GM23338 (cell line): Measurements from ENCODE around the gene CD63. TPM values are rescaled to one million over a fixed set of nuclear protein-coding genes. Genes with fewer than 3 reads are reported as not detected.

Experiments used
- ATAC-seq: fragments of 200-7000 bp; cut with Tn5 transposase; 3 replicates; pipeline ENCODE4 v1.9.1; 2020
- DNase-seq: peaks from one replicate; pipeline ENCODE4 v3.0.0-alpha.2; 2015; ENCODE audit warnings: low spot score
- H2AFZ ChIP-seq: fragments of 200-600 bp; sonication (generic); 2 replicates; pipeline ENCODE4 v1.8.0; 2016; ENCODE audit warnings: antibody characterized with exemption, mild to moderate bottlenecking, moderate library complexity
- H3F3A ChIP-seq: fragments of 200-600 bp; sonication (generic); replicated peaks from 2 replicates; pipeline ENCODE4 v1.8.0; 2017; ENCODE audit warnings: antibody characterized with exemption, mixed run types, low read depth
- H3K27ac ChIP-seq: fragments of 200-600 bp; sonication (generic); 2 replicates; pipeline ENCODE4 v1.6.1; 2016; ENCODE audit warnings: low read depth
- H3K27me3 ChIP-seq: fragments of 200-600 bp; sonication (generic); 2 replicates; pipeline ENCODE4 v1.8.0; 2016; ENCODE audit warnings: mild to moderate bottlenecking, mixed run types, moderate library complexity; ENCODE audit not compliant: insufficient read depth
- H3K36me3 ChIP-seq: fragments of 200-600 bp; sonication (generic); 2 replicates; pipeline ENCODE4 v1.8.0; 2016; ENCODE audit warnings: mild to moderate bottlenecking; ENCODE audit not compliant: insufficient read depth
- H3K4me1 ChIP-seq: fragments of 200-600 bp; sonication (generic); 2 replicates; pipeline ENCODE4 v1.8.0; 2016; ENCODE audit warnings: mild to moderate bottlenecking, moderate library complexity; ENCODE audit not compliant: insufficient read depth
- H3K4me2 ChIP-seq: fragments of 200-600 bp; sonication (generic); 2 replicates; pipeline ENCODE4 v1.7.1; 2017; ENCODE audit warnings: mixed run types
- H3K4me3 ChIP-seq: fragments of 200-600 bp; sonication (generic); 2 replicates; pipeline ENCODE4 v1.6.1; 2016; ENCODE audit warnings: mixed run types
- H3K79me2 ChIP-seq: fragments of 200-600 bp; sonication (generic); replicated peaks from 2 replicates; pipeline ENCODE4 v1.8.0; 2017; ENCODE audit warnings: mild to moderate bottlenecking; ENCODE audit not compliant: insufficient read depth
- H3K9me2 ChIP-seq: fragments of 200-600 bp; sonication (generic); 2 replicates; pipeline ENCODE4 v1.8.0; 2017; ENCODE audit not compliant: insufficient read depth
- H4K20me1 ChIP-seq: fragments of 200-600 bp; sonication (generic); replicated peaks from 2 replicates; pipeline ENCODE4 v1.8.0; 2017; ENCODE audit warnings: mild to moderate bottlenecking; ENCODE audit not compliant: insufficient read depth
- H3K27ac Mint-ChIP-seq: 2 replicates; pipeline ENCODE4 v1.8.0; 2020; ENCODE audit warnings: inconsistent platforms, mild to moderate bottlenecking, moderate library complexity, mixed read lengths
- H3K27me3 Mint-ChIP-seq: 3 replicates; pipeline ENCODE4 v1.8.0; 2022; ENCODE audit warnings: low read depth, mild to moderate bottlenecking, moderate library complexity, mixed read lengths, inconsistent platforms; ENCODE audit not compliant: insufficient read depth, poor library complexity
- H3K36me3 Mint-ChIP-seq: 3 replicates; pipeline ENCODE4 v1.8.0; 2021; ENCODE audit warnings: low read depth, mild to moderate bottlenecking, inconsistent platforms, moderate library complexity, mixed read lengths
- H3K4me1 Mint-ChIP-seq: 3 replicates; pipeline ENCODE4 v1.8.0; 2020; ENCODE audit warnings: mild to moderate bottlenecking, inconsistent platforms, mixed read lengths
- H3K4me3 Mint-ChIP-seq: 3 replicates; pipeline ENCODE4 v1.8.0; 2021; ENCODE audit warnings: moderate library complexity, mild to moderate bottlenecking, inconsistent platforms, mixed read lengths
- H3K9me3 Mint-ChIP-seq: 3 replicates; pipeline ENCODE4 v1.8.0; 2020; ENCODE audit warnings: moderate library complexity, mild to moderate bottlenecking, inconsistent platforms, mixed read lengths
- CREB1 ChIP-seq: fragments of 250-450 bp; sonication (Bioruptor Pico); IDR thresholded peaks from 2 replicates; pipeline ENCODE4 v1.5.0; 2020; ENCODE audit warnings: low read depth, mild to moderate bottlenecking, moderate library complexity
- EZH2 ChIP-seq: fragments of 200-600 bp; sonication (generic); IDR thresholded peaks from one replicate; pipeline ENCODE4 v1.8.0; 2017; ENCODE audit warnings: antibody characterized with exemption, mild to moderate bottlenecking, low read depth; ENCODE audit not compliant: unreplicated experiment
- NANOG ChIP-seq: IDR thresholded peaks from 2 replicates; pipeline ENCODE4 v1.6.1; 2016; ENCODE audit warnings: antibody characterized with exemption, borderline replicate concordance
- POLR2AphosphoS5 ChIP-seq: IDR thresholded peaks from 2 replicates; pipeline ENCODE4 v1.6.1; 2016; ENCODE audit warnings: antibody characterized with exemption, low read depth
- STAT1 ChIP-seq: IDR thresholded peaks from one replicate; pipeline ENCODE4 v1.6.1; 2016; ENCODE audit warnings: antibody characterized with exemption; ENCODE audit not compliant: unreplicated experiment
- ZNF114 ChIP-seq: fragments of 250-450 bp; sonication (Bioruptor Pico); IDR thresholded peaks from 2 replicates; pipeline ENCODE4 v1.5.0; 2020; ENCODE audit warnings: mild to moderate bottlenecking, moderate library complexity
- polyA plus RNA-seq: library from polyadenylated mRNA; unstranded; fragments of >200 nt; fragmentation: Nextera tagmentation; extraction: Ambion mirVana; gene quantifications from 2 replicates; pipeline ENCODE4 v1.2.1, GENCODE V29; 2016
- total RNA-seq: library from RNA; depleted of rRNA; stranded (reverse); fragments of >200 nt; shearing (Covaris generic); gene quantifications from 2 replicates; pipeline ENCODE4 v1.2.3, GENCODE V29; 2014
- TF ChIP-seq, protein P1 (sequence below), 2 experiments: fragments of 200-600 bp in 1 of 2; sonication (generic) in 1 of 2; conservative IDR thresholded peaks; 2 replicates each; pipeline versions ENCODE4 v1.5.1 to v1.6.1; 2016 to 2017; ENCODE audit warnings: antibody characterized with exemption in 2 of 2, low read depth in 2 of 2, mild to moderate bottlenecking in 2 of 2, moderate library complexity in 1 of 2
- TF ChIP-seq, protein P2 (sequence below): fragments of 250-450 bp; sonication (Bioruptor Pico); IDR thresholded peaks from 2 replicates; pipeline ENCODE4 v1.5.0; 2020; ENCODE audit warnings: mild to moderate bottlenecking, moderate library complexity
- TF ChIP-seq, protein P3 (sequence below): IDR thresholded peaks from one replicate; pipeline ENCODE4 v1.6.1; 2018; ENCODE audit warnings: antibody characterized with exemption; ENCODE audit not compliant: unreplicated experiment

The CD63 gene
- total and polyA plus RNA-seq, 2 experiments from 2014 or later, result 294 to 685 TPM

DNA sequence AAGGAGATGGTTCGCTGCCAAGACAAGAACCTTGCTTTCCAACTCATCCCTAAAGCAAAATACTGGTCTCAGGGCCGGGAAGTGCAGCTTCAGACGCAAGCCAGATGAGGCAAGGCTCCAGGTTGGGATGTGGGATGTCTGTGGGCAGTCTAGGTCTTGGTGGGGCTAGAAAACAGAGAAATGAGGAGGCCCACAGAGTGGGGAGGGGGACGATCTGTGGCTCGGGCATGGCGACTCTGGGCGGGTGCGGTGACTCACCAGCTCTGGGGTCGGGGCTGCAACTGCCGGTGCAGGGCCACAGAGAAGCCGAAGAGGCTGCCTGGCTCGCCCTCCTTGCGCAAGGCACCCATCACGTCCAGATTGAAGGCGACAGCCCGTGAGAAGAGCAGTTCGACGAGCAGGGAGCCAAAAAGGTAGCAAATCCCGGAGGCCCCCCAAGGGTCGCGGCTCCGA, 21.6 kb downstream of the CD63 start:
- H3K27ac Mint-ChIP-seq, result no peak overlapping the region
- no peak overlapping the region for H3K27ac ChIP-seq

More for the DNA sequence above, 21.6 kb downstream of the CD63 start:
- H3K27me3 Mint-ChIP-seq, result peaks cover 20% of the 10 kb centered on the region
- H3K9me3 Mint-ChIP-seq, result no peaks in the 10 kb centered on the region
- ATAC-seq (peak; percentile 36), DNase-seq (peak; percentile 66)
- Histone ChIP-seq H4K20me1 (peaks cover 3% of the 10 kb centered on the region; the same call in 1 of the 2 replicates), H3K4me2 (peak overlapping the region; percentile 98), H3K27me3 (peaks cover 14% of the 10 kb centered on the region; the same call in 1 of the 2 replicates), H3K4me1 (peaks cover 26% of the 10 kb centered on the region), H2AFZ (peak overlapping the region; percentile 95), H3K79me2 (peaks cover 28% of the 10 kb centered on the region), H3K9me2 (no peaks in the 10 kb centered on the region), H3F3A (peaks cover 7% of the 10 kb centered on the region; the same call in 1 of the 2 replicates), H3K4me3 (peak overlapping the region; percentile 97), H3K36me3 (no peaks in the 10 kb centered on the region)
- no peak for TF ChIP-seq NANOG
- no peak for TF ChIP-seq ZNF114
- TF ChIP-seq CREB1 (CRISPR knock-in tag), result no peak
- TF ChIP-seq POLR2AphosphoS5, result no peak
- TF ChIP-seq, protein P1, sequence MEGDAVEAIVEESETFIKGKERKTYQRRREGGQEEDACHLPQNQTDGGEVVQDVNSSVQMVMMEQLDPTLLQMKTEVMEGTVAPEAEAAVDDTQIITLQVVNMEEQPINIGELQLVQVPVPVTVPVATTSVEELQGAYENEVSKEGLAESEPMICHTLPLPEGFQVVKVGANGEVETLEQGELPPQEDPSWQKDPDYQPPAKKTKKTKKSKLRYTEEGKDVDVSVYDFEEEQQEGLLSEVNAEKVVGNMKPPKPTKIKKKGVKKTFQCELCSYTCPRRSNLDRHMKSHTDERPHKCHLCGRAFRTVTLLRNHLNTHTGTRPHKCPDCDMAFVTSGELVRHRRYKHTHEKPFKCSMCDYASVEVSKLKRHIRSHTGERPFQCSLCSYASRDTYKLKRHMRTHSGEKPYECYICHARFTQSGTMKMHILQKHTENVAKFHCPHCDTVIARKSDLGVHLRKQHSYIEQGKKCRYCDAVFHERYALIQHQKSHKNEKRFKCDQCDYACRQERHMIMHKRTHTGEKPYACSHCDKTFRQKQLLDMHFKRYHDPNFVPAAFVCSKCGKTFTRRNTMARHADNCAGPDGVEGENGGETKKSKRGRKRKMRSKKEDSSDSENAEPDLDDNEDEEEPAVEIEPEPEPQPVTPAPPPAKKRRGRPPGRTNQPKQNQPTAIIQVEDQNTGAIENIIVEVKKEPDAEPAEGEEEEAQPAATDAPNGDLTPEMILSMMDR (conservative IDR thresholded peaks at IDR 0.05; ENCODE audit: low read depth in 2 of 2), result no peak
- TF ChIP-seq, protein P2, sequence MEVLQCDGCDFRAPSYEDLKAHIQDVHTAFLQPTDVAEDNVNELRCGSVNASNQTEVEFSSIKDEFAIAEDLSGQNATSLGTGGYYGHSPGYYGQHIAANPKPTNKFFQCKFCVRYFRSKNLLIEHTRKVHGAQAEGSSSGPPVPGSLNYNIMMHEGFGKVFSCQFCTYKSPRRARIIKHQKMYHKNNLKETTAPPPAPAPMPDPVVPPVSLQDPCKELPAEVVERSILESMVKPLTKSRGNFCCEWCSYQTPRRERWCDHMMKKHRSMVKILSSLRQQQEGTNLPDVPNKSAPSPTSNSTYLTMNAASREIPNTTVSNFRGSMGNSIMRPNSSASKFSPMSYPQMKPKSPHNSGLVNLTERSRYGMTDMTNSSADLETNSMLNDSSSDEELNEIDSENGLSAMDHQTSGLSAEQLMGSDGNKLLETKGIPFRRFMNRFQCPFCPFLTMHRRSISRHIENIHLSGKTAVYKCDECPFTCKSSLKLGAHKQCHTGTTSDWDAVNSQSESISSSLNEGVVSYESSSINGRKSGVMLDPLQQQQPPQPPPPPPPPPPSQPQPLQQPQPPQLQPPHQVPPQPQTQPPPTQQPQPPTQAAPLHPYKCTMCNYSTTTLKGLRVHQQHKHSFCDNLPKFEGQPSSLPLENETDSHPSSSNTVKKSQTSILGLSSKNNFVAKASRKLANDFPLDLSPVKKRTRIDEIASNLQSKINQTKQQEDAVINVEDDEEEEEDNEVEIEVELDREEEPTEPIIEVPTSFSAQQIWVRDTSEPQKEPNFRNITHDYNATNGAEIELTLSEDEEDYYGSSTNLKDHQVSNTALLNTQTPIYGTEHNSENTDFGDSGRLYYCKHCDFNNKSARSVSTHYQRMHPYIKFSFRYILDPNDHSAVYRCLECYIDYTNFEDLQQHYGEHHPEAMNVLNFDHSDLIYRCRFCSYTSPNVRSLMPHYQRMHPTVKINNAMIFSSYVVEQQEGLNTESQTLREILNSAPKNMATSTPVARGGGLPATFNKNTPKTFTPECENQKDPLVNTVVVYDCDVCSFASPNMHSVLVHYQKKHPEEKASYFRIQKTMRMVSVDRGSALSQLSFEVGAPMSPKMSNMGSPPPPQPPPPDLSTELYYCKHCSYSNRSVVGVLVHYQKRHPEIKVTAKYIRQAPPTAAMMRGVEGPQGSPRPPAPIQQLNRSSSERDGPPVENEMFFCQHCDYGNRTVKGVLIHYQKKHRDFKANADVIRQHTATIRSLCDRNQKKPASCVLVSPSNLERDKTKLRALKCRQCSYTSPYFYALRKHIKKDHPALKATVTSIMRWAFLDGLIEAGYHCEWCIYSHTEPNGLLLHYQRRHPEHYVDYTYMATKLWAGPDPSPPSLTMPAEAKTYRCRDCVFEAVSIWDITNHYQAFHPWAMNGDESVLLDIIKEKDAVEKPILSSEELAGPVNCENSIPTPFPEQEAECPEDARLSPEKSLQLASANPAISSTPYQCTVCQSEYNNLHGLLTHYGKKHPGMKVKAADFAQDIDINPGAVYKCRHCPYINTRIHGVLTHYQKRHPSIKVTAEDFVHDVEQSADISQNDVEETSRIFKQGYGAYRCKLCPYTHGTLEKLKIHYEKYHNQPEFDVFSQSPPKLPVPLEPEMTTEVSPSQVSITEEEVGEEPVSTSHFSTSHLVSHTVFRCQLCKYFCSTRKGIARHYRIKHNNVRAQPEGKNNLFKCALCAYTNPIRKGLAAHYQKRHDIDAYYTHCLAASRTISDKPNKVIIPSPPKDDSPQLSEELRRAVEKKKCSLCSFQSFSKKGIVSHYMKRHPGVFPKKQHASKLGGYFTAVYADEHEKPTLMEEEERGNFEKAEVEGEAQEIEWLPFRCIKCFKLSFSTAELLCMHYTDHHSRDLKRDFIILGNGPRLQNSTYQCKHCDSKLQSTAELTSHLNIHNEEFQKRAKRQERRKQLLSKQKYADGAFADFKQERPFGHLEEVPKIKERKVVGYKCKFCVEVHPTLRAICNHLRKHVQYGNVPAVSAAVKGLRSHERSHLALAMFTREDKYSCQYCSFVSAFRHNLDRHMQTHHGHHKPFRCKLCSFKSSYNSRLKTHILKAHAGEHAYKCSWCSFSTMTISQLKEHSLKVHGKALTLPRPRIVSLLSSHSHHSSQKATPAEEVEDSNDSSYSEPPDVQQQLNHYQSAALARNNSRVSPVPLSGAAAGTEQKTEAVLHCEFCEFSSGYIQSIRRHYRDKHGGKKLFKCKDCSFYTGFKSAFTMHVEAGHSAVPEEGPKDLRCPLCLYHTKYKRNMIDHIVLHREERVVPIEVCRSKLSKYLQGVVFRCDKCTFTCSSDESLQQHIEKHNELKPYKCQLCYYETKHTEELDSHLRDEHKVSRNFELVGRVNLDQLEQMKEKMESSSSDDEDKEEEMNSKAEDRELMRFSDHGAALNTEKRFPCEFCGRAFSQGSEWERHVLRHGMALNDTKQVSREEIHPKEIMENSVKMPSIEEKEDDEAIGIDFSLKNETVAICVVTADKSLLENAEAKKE (CRISPR knock-in tag), result no peak
- TF ChIP-seq EZH2, result no peak
- no peak for TF ChIP-seq STAT1
- TF ChIP-seq, protein P3, sequence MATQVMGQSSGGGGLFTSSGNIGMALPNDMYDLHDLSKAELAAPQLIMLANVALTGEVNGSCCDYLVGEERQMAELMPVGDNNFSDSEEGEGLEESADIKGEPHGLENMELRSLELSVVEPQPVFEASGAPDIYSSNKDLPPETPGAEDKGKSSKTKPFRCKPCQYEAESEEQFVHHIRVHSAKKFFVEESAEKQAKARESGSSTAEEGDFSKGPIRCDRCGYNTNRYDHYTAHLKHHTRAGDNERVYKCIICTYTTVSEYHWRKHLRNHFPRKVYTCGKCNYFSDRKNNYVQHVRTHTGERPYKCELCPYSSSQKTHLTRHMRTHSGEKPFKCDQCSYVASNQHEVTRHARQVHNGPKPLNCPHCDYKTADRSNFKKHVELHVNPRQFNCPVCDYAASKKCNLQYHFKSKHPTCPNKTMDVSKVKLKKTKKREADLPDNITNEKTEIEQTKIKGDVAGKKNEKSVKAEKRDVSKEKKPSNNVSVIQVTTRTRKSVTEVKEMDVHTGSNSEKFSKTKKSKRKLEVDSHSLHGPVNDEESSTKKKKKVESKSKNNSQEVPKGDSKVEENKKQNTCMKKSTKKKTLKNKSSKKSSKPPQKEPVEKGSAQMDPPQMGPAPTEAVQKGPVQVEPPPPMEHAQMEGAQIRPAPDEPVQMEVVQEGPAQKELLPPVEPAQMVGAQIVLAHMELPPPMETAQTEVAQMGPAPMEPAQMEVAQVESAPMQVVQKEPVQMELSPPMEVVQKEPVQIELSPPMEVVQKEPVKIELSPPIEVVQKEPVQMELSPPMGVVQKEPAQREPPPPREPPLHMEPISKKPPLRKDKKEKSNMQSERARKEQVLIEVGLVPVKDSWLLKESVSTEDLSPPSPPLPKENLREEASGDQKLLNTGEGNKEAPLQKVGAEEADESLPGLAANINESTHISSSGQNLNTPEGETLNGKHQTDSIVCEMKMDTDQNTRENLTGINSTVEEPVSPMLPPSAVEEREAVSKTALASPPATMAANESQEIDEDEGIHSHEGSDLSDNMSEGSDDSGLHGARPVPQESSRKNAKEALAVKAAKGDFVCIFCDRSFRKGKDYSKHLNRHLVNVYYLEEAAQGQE, result no peak
- peaks cover 38% of the 10 kb centered on the region for H3K4me1 Mint-ChIP-seq
- 0 out of 3 replicates have a peak, but pooled peaks cover 4% of the 10 kb centered on the region for H3K36me3 Mint-ChIP-seq
- peak overlapping the region; percentile 88 for H3K4me3 Mint-ChIP-seq
